ENCODE data around the gene RPTOR. TPM values are rescaled to one million over a fixed set of nuclear protein-coding genes. Genes with fewer than 3 reads are reported as not detected.

Gene RPTOR
- total RNA-seq, 2 experiments from 2014 or later, result 32.4 to 35.4 TPM

- Mint-ChIP-seq H3K9me3 (peaks cover 4% of the 10 kb centered on the region), H3K4me3 (no peak overlapping the region), H3K27ac (no peak overlapping the region), H3K4me1 (ENCODE audit: low read depth) (peaks cover 60% of the 10 kb centered on the region), H3K27me3 (ENCODE audit: low read depth) (no peaks in the 10 kb centered on the region), H3K36me3 (ENCODE audit: low read depth) (peaks cover 6% of the 10 kb centered on the region)
- CTCF ChIA-PET, result interaction anchor here (1.0 kb wide), 1 partner anchor 13 kb away, joined by 4 read pairs; no protein-coding TSS in a partner anchor
- intact Hi-C loops (cut with micrococcal nuclease), result loop anchor here (5.0 kb wide), 1 partner anchor 100 kb away; no protein-coding TSS in a partner anchor
- DNase-seq, result no peak
Observed at GRCh38 chr17:80662557-80662956, 117.9 kb downstream of the RPTOR start.

- Mint-ChIP-seq H3K27me3 (ENCODE audit: low read depth) (no peaks in the 10 kb centered on the region), H3K9me3 (no peaks in the 10 kb centered on the region), H3K27ac (peak overlapping the region; percentile 86), H3K36me3 (ENCODE audit: low read depth) (peaks cover 6% of the 10 kb centered on the region), H3K4me1 (ENCODE audit: low read depth) (peaks cover 73% of the 10 kb centered on the region), H3K4me3 (peak overlapping the region; percentile 51)
- peak; percentile 67 for DNase-seq
- intact Hi-C loops (cut with micrococcal nuclease), result loop anchor here (2.0 to 5.0 kb wide), 3 partner anchors 15 to 99 kb away; no protein-coding TSS in a partner anchor
- CTCF ChIA-PET, result no interaction called here
Observed at GRCh38 chr17:80663781-80664206, 119.2 kb downstream of the RPTOR start.

GRCh38 chr17:80664217-80664790 is 119.7 kb downstream of the RPTOR start:
- peaks cover 73% of the 10 kb centered on the region for H3K4me1 Mint-ChIP-seq (ENCODE audit: low read depth)
- intact Hi-C loops (cut with micrococcal nuclease), result loop anchor here (2.0 to 5.0 kb wide), 3 partner anchors 14 to 98 kb away; no protein-coding TSS in a partner anchor
- DNase-seq, result peak; percentile 47

GRCh38 chr17:80665792-80666191 is 121.2 kb downstream of the RPTOR start:
- no peaks in the 10 kb centered on the region for H3K9me3 Mint-ChIP-seq
- peak overlapping the region; percentile 90 for H3K27ac Mint-ChIP-seq
- H3K4me1 Mint-ChIP-seq (ENCODE audit: low read depth), result peaks cover 79% of the 10 kb centered on the region
- no peak for DNase-seq
- H3K36me3 Mint-ChIP-seq (ENCODE audit: low read depth), result peaks cover 7% of the 10 kb centered on the region
- no peaks in the 10 kb centered on the region for H3K27me3 Mint-ChIP-seq (ENCODE audit: low read depth)
- intact Hi-C loops (cut with micrococcal nuclease), result loop anchor here (1.0 to 5.0 kb wide), 7 partner anchors 13 to 226 kb away; no protein-coding TSS in a partner anchor
- CTCF ChIA-PET, result no interaction called here
- H3K4me3 Mint-ChIP-seq, result no peak overlapping the region

More at GRCh38 chr17:80664217-80664790, 119.7 kb downstream of the RPTOR start:
- H3K9me3 Mint-ChIP-seq, result no peaks in the 10 kb centered on the region
- H3K4me3 Mint-ChIP-seq, result peak overlapping the region; percentile 60
- CTCF ChIA-PET, result no interaction called here
- peak overlapping the region; percentile 86 for H3K27ac Mint-ChIP-seq
- peaks cover 4% of the 10 kb centered on the region for H3K36me3 Mint-ChIP-seq (ENCODE audit: low read depth)
- no peaks in the 10 kb centered on the region for H3K27me3 Mint-ChIP-seq (ENCODE audit: low read depth)

GRCh38 chr17:80666867-80667266 is 122.2 kb downstream of the RPTOR start:
- intact Hi-C loops (cut with micrococcal nuclease), result loop anchor here (5.0 kb wide), 1 partner anchor 60 kb away; no protein-coding TSS in a partner anchor
- no peak overlapping the region for H3K27ac Mint-ChIP-seq
- peaks cover 79% of the 10 kb centered on the region for H3K4me1 Mint-ChIP-seq (ENCODE audit: low read depth)
- no peak for DNase-seq
- H3K4me3 Mint-ChIP-seq, result no peak overlapping the region
- CTCF ChIA-PET, result no interaction called here
- H3K36me3 Mint-ChIP-seq (ENCODE audit: low read depth), result peaks cover 12% of the 10 kb centered on the region
- H3K27me3 Mint-ChIP-seq (ENCODE audit: low read depth), result no peaks in the 10 kb centered on the region
- H3K9me3 Mint-ChIP-seq, result no peaks in the 10 kb centered on the region

GRCh38 chr17:80667462-80668277 is 123.0 kb downstream of the RPTOR start:
- no peak overlapping the region for H3K4me3 Mint-ChIP-seq
- intact Hi-C loops (cut with micrococcal nuclease), result loop anchor here (5.0 kb wide), 1 partner anchor 60 kb away; no protein-coding TSS in a partner anchor
- peaks cover 72% of the 10 kb centered on the region for H3K4me1 Mint-ChIP-seq (ENCODE audit: low read depth)
- no peaks in the 10 kb centered on the region for H3K27me3 Mint-ChIP-seq (ENCODE audit: low read depth)
- peak; percentile 43 for DNase-seq
- H3K9me3 Mint-ChIP-seq, result no peaks in the 10 kb centered on the region
- H3K27ac Mint-ChIP-seq, result peak overlapping the region; percentile 33
- H3K36me3 Mint-ChIP-seq (ENCODE audit: low read depth), result peaks cover 12% of the 10 kb centered on the region
- CTCF ChIA-PET, result no interaction called here

GRCh38 chr17:80668375-80669148 is 123.9 kb downstream of the RPTOR start:
- Mint-ChIP-seq H3K9me3 (no peaks in the 10 kb centered on the region), H3K4me1 (ENCODE audit: low read depth) (peaks cover 71% of the 10 kb centered on the region), H3K27me3 (ENCODE audit: low read depth) (no peaks in the 10 kb centered on the region), H3K27ac (peak overlapping the region; percentile 33), H3K4me3 (no peak overlapping the region), H3K36me3 (ENCODE audit: low read depth) (peaks cover 12% of the 10 kb centered on the region)
- DNase-seq, result no peak
- intact Hi-C loops (cut with micrococcal nuclease), result loop anchor here (5.0 kb wide), 1 partner anchor 61 kb away; no protein-coding TSS in a partner anchor
- CTCF ChIA-PET, result no interaction called here

- intact Hi-C loops (cut with micrococcal nuclease), result no loop called here
- H3K9me3 Mint-ChIP-seq, result no peaks in the 10 kb centered on the region
- no peak overlapping the region for H3K27ac Mint-ChIP-seq
- CTCF ChIA-PET, result no interaction called here
- no peak for DNase-seq
- H3K36me3 Mint-ChIP-seq (ENCODE audit: low read depth), result peaks cover 11% of the 10 kb centered on the region
- no peaks in the 10 kb centered on the region for H3K27me3 Mint-ChIP-seq (ENCODE audit: low read depth)
- peaks cover 63% of the 10 kb centered on the region for H3K4me1 Mint-ChIP-seq (ENCODE audit: low read depth)
- no peak overlapping the region for H3K4me3 Mint-ChIP-seq
Observed at GRCh38 chr17:80671039-80671824, 126.6 kb downstream of the RPTOR start.

GRCh38 chr17:80671825-80672110 is 127.1 kb downstream of the RPTOR start:
- no peak overlapping the region for H3K27ac Mint-ChIP-seq
- CTCF ChIA-PET, result no interaction called here
- DNase-seq, result no peak
- intact Hi-C loops (cut with micrococcal nuclease), result no loop called here
- no peaks in the 10 kb centered on the region for H3K9me3 Mint-ChIP-seq
- H3K27me3 Mint-ChIP-seq (ENCODE audit: low read depth), result no peaks in the 10 kb centered on the region
- no peak overlapping the region for H3K4me3 Mint-ChIP-seq
- peaks cover 9% of the 10 kb centered on the region for H3K36me3 Mint-ChIP-seq (ENCODE audit: low read depth)
- H3K4me1 Mint-ChIP-seq (ENCODE audit: low read depth), result peaks cover 63% of the 10 kb centered on the region

GRCh38 chr17:80673152-80673920 is 128.7 kb downstream of the RPTOR start:
- DNase-seq, result peak; percentile 61

GRCh38 chr17:80675438-80676095 is 130.9 kb downstream of the RPTOR start:
- H3K4me1 Mint-ChIP-seq (ENCODE audit: low read depth), result peaks cover 70% of the 10 kb centered on the region
- intact Hi-C loops (cut with micrococcal nuclease), result loop anchor here (5.0 kb wide), 2 partner anchors 87 to 217 kb away; no protein-coding TSS in a partner anchor
- H3K27me3 Mint-ChIP-seq (ENCODE audit: low read depth), result no peaks in the 10 kb centered on the region
- H3K4me3 Mint-ChIP-seq, result no peak overlapping the region
- CTCF ChIA-PET, result interaction anchor here (0.7 kb wide), 1 partner anchor 100 kb away, joined by 3 read pairs; no protein-coding TSS in a partner anchor
- H3K27ac Mint-ChIP-seq, result no peak overlapping the region
- no peaks in the 10 kb centered on the region for H3K9me3 Mint-ChIP-seq
- peaks cover 5% of the 10 kb centered on the region for H3K36me3 Mint-ChIP-seq (ENCODE audit: low read depth)
- DNase-seq, result no peak

More at GRCh38 chr17:80673152-80673920, 128.7 kb downstream of the RPTOR start:
- Mint-ChIP-seq H3K27ac (peak overlapping the region; percentile 47), H3K9me3 (no peaks in the 10 kb centered on the region), H3K4me1 (ENCODE audit: low read depth) (peaks cover 62% of the 10 kb centered on the region), H3K36me3 (ENCODE audit: low read depth) (peaks cover 8% of the 10 kb centered on the region), H3K4me3 (peak overlapping the region; percentile 1), H3K27me3 (ENCODE audit: low read depth) (no peaks in the 10 kb centered on the region)
- CTCF ChIA-PET, result no interaction called here
- intact Hi-C loops (cut with micrococcal nuclease), result no loop called here

All from activated naive CD4-positive, alpha-beta T cell treated with anti-CD3 and anti-CD28 coated beads for 36 hours (primary cell).